GM12864 (cell line): Measurements from ENCODE around the gene LRP10.

Experiments
- DNase-seq: peaks from one replicate; pipeline ENCODE4 v3.0.0-alpha.2; 2011; ENCODE audit warnings: low read depth
- H3K4me3 ChIP-seq: 2 replicates; pipeline ENCODE4 v1.5.1; 2011; ENCODE audit warnings: mild to moderate bottlenecking, low read depth, low read length, control low read depth
- CTCF ChIP-seq: IDR thresholded peaks from 2 replicates; pipeline ENCODE4 v1.5.1; 2011; ENCODE audit warnings: low read depth, mild to moderate bottlenecking, moderate library complexity, low read length, control low read depth, inconsistent platforms; ENCODE audit errors: missing control alignments

Gene LRP10

GRCh38 chr14:22926316-22926715 lies 54.8 kb downstream of the LRP10 start:
- H3K4me3 ChIP-seq, result no peak overlapping the region
- no peak for TF ChIP-seq CTCF
- DNase-seq, result no peak

GRCh38 chr14:22928237-22929103 lies 56.9 kb downstream of the LRP10 start:
- DNase-seq, result no peak
- no peak for TF ChIP-seq CTCF
- H3K4me3 ChIP-seq, result peak overlapping the region; percentile 91

GRCh38 chr14:22929104-22929960 lies 57.8 kb downstream of the LRP10 start, which contains the start of gene PRMT5:
Gene PRMT5, minus strand, starts transcription at chr14:22929376. Its CDS starts 15 bp downstream, at chr14:22929361.
- H3K4me3 ChIP-seq, result peak within 1 kb of the TSS; percentile 91
- no peak for TF ChIP-seq CTCF
- DNase-seq, result peak; percentile 99

GRCh38 chr14:22929961-22930364 lies 58.4 kb downstream of the LRP10 start:
- TF ChIP-seq CTCF, result no peak
- no peak for DNase-seq
- peak overlapping the region; percentile 91 for H3K4me3 ChIP-seq
